Thymus (tissue), 11 donors: Measurements from ENCODE around the gene MMRN2. TPM values are rescaled to one million over a fixed set of nuclear protein-coding genes. Genes with fewer than 3 reads are reported as not detected.
"Not testable (repeated sequence)": the region's sequence is repeated elsewhere in the genome, so short reads cannot be mapped to it uniquely, and the experiment has no call there.

Experiments
- DNase-seq, 9 donors: peaks; one replicate each; pipeline ENCODE4 v3.0.0-alpha.2; 2013; ENCODE audit warnings: low spot score in 9 of 9, low read depth in 6 of 9, missing footprints in 1 of 9
- H3K27ac ChIP-seq, 2 donors: one replicate each; pipeline ENCODE4 v1.5.1; 2013; ENCODE audit warnings: control low read depth in 1 of 2, low read depth in 1 of 2, low read length in 1 of 2, mild to moderate bottlenecking in 1 of 2, moderate library complexity in 1 of 2
- H3K27me3 ChIP-seq, 2 donors: one replicate each; pipeline ENCODE4 v1.5.1; 2013; ENCODE audit warnings: low read length in 1 of 2; ENCODE audit not compliant: control insufficient read depth in 2 of 2, insufficient read depth in 1 of 2
- H3K36me3 ChIP-seq, 2 donors: one replicate each; pipeline ENCODE4 v1.5.1; 2013; ENCODE audit warnings: low read length in 1 of 2, mild to moderate bottlenecking in 1 of 2, moderate library complexity in 1 of 2; ENCODE audit not compliant: control insufficient read depth in 2 of 2, insufficient read depth in 2 of 2
- H3K4me1 ChIP-seq, 2 donors: one replicate each; pipeline ENCODE4 v1.5.1; 2013; ENCODE audit warnings: low read length in 2 of 2; ENCODE audit not compliant: control insufficient read depth in 2 of 2, insufficient read depth in 2 of 2
- H3K4me3 ChIP-seq, 2 donors: one replicate each; pipeline ENCODE4 v1.5.1; 2013; ENCODE audit warnings: low read length in 2 of 2, control low read depth in 1 of 2, mild to moderate bottlenecking in 1 of 2
- H3K9me3 ChIP-seq, 2 donors: one replicate each; pipeline ENCODE4 v1.5.1; 2013; ENCODE audit warnings: low read length in 1 of 2, mild to moderate bottlenecking in 1 of 2; ENCODE audit not compliant: control insufficient read depth in 2 of 2, insufficient read depth in 1 of 2
- WGBS: extraction: QIAGEN DNeasy Blood & Tissue Kit; methylation state at CpG from one replicate; pipeline ENCODE4 v1.1.7; 2013; 5-methylcytosine and 5-hydroxymethylcytosine counted together
- polyA plus RNA-seq: library from polyadenylated mRNA; stranded (reverse); fragments of 200-250 nt; gene quantifications from one replicate; pipeline ENCODE4 v1.2.3, GENCODE V29; 2013
- total RNA-seq: library from RNA; stranded (reverse); fragments of 120-200 nt; gene quantifications from one replicate; pipeline ENCODE4 v1.2.4, GENCODE V29; 2013
- donor health status: healthy.

Gene MMRN2
- total and polyA plus RNA-seq, 2 donors = 6.8 to 9.3 TPM

DNA sequence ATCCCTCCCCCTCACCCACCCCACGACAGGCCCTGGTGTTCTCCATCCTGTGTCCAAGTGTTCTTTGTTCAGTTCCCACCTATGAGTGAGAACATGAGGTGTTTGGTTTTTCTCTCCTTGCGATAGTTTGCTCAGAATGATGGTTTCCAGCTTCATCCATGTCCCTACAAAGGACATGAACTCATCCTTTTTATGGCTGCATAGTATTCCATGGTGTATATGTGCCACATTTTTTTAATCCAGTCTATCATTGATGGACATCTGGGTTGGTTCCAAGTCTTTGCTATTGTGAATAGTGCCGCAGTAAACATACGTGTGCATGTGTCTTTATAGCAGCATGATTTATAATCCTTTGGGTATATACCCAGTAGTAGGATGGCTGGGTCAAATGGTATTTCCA is 27.1 kb upstream of the MMRN2 start:
- DNase-seq, H3K4me1 ChIP-seq, H3K27me3 ChIP-seq, H3K36me3 ChIP-seq, H3K4me3 ChIP-seq, H3K9me3 ChIP-seq, H3K27ac ChIP-seq: not testable (repeated sequence)
- 98% methylated on average over 4 of the region's 4 CpGs for WGBS

DNA sequence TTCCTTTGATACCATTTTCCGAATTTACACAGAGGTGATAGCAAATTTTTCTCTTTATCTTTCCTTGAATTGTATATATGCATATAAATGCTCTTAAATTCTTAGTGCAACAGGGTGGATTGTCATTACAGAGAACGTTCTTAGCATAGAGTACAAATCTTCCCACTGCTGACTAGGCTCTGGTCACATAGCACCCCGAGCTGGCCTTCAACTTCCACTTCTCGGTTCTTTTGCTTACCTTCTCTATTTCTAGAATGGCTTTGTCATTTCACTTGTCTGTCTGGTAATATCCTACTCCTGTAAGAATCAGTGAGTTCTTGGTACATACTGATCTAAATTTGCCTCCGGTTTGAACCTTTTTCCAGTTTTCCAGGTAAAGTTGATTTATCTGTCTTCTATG is 24.3 kb upstream of the MMRN2 start:
- Histone ChIP-seq H3K27me3 (peaks cover 0 to 5% of the 10 kb centered on the region in 2 donors), H3K4me1 (no peaks in the 10 kb centered on the region), H3K9me3 (no peaks in the 10 kb centered on the region), H3K4me3 (no peak overlapping the region), H3K27ac (no peak overlapping the region), H3K36me3 (no peaks in the 10 kb centered on the region)
- WGBS = 92% methylated on average over 5 of the region's 5 CpGs
- DNase-seq = no peak

DNA sequence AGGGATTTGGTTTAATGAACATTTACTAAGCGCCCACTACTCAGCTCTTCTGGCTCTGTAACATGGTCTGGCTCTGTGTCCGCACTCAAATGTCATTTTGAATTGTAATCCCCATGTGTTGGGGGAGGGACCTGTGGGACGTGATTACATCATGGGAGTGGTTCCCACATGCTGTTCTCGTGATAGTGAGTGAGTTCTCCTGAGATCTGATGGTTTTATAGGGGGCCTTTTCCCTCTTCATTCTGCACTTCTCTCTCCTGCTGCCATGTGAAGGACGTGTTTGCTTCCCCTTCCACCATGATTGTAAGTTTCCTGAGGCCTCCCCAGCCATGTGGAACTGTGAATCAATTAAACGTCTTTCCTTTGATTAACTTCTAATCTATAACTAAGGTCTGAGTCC is 23.6 kb upstream of the MMRN2 start:
- H3K27me3 ChIP-seq, H3K4me1 ChIP-seq, H3K27ac ChIP-seq, H3K9me3 ChIP-seq, H3K4me3 ChIP-seq, H3K36me3 ChIP-seq, DNase-seq: not testable (repeated sequence)
- WGBS = 93% methylated on average over 6 of the region's 6 CpGs

DNA sequence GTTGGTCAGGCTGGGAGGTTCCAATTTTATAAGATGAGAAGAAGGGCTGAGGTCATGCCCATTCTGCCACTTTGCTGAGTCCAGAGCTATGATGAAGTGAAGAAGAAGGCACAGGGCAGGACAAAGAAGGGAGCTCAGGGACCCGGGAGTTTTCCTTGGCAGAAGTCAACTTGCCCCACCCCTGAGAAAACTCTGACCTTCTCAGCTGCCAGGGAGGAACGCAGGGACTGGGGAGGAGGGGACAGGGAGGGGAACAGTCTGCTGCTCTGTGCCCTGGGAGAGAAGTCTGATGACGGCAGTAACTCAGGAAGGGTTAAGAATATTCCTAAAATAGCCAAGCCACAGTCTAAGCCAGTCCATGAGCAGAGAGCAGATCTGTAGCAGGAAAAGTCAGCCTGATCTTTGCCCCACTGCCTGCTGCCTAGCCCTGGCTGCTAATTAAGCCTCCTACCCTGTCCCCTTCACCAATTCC is 22.6 kb upstream of the MMRN2 start:
- 66% methylated on average over 3 of the region's 3 CpGs for WGBS
- no peak for DNase-seq
- Histone ChIP-seq H3K4me1 (no peaks in the 10 kb centered on the region), H3K36me3 (no peaks in the 10 kb centered on the region), H3K4me3 (no peak overlapping the region), H3K27ac (no peak overlapping the region), H3K9me3 (no peaks in the 10 kb centered on the region), H3K27me3 (peaks cover 0 to 5% of the 10 kb centered on the region in 2 donors)

DNA sequence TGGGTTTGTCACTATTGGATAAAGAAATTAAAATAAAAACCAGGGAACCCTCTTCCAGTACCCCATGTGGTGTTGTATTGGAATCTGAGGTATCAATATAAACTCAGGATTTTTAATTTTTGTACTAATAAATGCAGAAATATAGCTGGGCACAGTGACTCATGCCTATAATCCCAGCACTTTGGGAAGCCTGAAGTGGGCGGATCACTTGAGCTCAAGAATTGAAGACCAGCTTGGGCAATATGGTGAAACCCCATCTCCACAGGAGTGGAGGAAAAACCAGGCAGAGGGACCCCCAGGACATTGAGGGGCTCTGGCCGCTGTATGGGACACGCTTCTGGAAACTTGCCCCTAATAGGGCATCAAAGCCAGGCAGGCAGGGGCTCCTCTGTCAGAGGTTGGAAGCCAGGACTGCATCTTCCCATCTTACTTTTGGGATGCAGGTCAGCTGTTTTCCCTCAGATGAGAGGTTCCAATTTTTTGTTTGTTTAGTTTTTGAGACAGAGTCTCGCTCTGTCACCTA is 21.9 kb upstream of the MMRN2 start:
- no peak overlapping the region for H3K4me3 ChIP-seq
- WGBS = 97% methylated on average over 4 of the region's 4 CpGs
- H3K36me3 ChIP-seq = no peaks in the 10 kb centered on the region
- DNase-seq = no peak
- no peaks in the 10 kb centered on the region for H3K9me3 ChIP-seq
- peaks cover 0 to 5% of the 10 kb centered on the region in 2 donors for H3K27me3 ChIP-seq
- H3K27ac ChIP-seq = no peak overlapping the region
- H3K4me1 ChIP-seq = no peaks in the 10 kb centered on the region

DNA sequence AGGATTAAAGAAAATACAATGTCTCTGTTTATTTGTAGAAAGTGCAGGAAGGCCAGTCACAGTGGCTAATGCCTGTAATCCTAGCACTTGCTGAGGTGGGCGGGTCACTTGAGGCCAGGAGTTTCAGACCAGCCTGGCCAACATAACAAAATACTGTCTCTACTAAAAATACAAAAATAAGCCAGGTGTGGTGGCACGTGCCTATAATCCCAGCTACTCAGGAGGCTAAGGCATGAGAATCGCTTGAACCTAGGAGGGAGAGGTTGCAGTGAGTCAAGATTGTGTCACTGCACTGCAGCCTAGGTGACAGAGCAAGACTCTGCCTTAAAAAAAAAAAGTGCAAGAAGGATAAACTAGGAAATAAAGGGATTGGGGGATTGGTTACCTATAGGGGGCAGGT is 21.0 kb upstream of the MMRN2 start:
- H3K27ac ChIP-seq = not testable (repeated sequence)

DNA sequence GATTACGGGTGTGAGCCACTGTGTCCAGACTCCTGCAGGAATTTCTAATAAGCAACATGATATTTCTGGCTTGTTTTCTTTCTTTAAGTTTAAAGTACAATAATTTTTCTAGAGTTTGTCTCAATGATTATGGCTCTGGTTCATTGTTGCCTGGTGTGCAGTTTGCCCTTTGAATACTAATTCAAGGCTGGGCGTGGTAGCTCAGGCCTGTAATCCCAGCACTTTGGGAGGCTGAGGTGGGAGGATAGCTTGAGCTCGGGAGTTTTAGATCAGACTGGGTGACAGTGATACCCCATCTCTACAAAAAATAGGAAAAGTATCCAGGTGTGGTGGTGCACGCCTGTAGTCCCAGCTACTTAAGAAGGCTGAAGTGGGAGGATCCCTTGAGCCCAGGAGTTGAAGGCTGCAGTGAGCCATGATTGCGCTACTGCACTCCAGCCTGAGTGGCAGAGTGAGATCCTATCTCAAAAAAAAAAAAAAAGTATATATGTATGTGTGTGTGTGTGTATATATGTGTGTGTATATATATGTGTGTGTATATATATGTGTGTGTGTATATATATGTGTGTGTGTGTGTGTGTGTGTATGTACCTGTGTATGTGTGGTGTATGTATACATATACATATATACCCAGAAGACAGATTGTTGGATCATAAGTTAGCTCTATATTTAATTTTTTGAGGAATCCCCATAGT is 19.1 kb upstream of the MMRN2 start:
- 88% methylated on average over 5 of the region's 5 CpGs for WGBS
- peaks cover 0 to 6% of the 10 kb centered on the region in 2 donors for H3K4me1 ChIP-seq
- DNase-seq = no peak

More for the DNA sequence above, 21.0 kb upstream of the MMRN2 start:
- not testable (repeated sequence) for H3K36me3 ChIP-seq, H3K27me3 ChIP-seq, DNase-seq, H3K9me3 ChIP-seq, H3K4me3 ChIP-seq, H3K4me1 ChIP-seq
- 96% methylated on average over 3 of the region's 3 CpGs for WGBS

DNA sequence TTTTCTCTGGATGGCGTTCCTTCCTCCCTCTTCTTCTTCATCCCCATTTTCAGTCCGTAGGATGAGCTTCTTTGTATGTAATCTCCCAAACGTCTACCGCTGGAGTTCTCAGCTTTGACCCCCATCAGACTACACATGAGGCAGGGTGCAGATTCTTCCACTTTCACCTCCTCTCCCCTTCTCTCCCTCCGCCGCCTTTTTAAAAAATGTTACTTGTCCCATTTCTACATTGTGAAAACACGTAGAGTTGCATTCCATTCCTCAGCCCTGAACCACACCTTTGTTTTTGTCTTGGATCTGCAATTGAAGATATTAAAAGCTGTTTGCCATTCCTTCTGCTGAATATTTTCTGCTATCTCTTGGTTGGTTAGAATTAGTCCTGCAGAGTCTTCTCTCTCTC is 17.1 kb upstream of the MMRN2 start:
- H3K4me3 ChIP-seq = no peak overlapping the region
- peaks cover 12 to 34% of the 10 kb centered on the region in 2 donors for H3K27me3 ChIP-seq
- peaks cover 6 to 20% of the 10 kb centered on the region in 2 donors for H3K4me1 ChIP-seq
- peak overlapping the region in 1 of 2 donors; percentile 31 for H3K27ac ChIP-seq
- no peaks in the 10 kb centered on the region for H3K9me3 ChIP-seq
- WGBS = 91% methylated on average over 7 of the region's 7 CpGs
- no peak for DNase-seq
- no peaks in the 10 kb centered on the region for H3K36me3 ChIP-seq

More for the DNA sequence above, 19.1 kb upstream of the MMRN2 start:
- Histone ChIP-seq H3K4me3 (no peak overlapping the region), H3K9me3 (no peaks in the 10 kb centered on the region), H3K36me3 (no peaks in the 10 kb centered on the region), H3K27ac (no peak overlapping the region), H3K27me3 (peaks cover 3 to 19% of the 10 kb centered on the region in 2 donors)

DNA sequence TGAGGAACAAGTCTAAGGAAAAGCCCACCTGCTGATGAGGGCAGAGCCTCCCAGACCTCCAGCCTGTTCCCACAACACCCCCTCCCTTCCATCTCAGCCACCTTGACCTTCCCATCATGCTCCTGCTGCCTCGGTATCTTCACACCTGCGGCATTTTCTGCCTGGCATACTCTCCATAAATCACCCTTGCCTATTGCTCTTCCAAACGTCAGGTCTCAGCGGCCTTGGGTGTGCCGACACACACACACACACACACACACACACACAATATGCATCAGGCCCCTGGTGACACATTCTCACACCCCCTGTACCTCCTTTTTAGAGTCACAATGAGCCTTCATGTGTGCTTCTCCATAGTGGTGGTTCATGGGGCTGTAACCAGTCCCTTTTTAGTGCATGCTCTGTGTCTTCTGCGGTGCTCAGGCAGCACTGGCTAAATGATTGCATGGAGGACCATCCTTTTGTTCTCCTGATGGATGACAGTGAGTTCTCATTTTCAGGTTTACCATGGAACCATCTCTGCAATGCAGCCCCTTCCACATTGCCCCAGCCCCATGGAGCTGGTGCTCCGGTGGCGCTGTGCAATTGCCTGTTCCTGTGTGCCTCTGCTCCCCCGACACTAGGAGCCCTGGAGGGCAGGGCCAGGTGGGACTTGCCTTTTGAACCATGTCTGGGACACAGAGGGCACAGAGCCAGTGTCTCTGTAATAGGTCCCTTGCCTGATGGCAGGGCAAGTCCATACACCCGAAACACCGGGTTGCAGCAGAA is 15.4 kb upstream of the MMRN2 start:
- H3K36me3 ChIP-seq = no peaks in the 10 kb centered on the region
- DNase-seq = no peak
- peaks cover 27 to 50% of the 10 kb centered on the region in 2 donors for H3K27me3 ChIP-seq
- H3K9me3 ChIP-seq = no peaks in the 10 kb centered on the region
- no peak overlapping the region for H3K27ac ChIP-seq
- H3K4me3 ChIP-seq = no peak overlapping the region
- 95% methylated on average over 11 of the region's 11 CpGs for WGBS
- peaks cover 6 to 33% of the 10 kb centered on the region in 2 donors for H3K4me1 ChIP-seq
